ENCODE measurements around the gene KDM8. TPM values are rescaled to one million over a fixed set of nuclear protein-coding genes. Genes with fewer than 3 reads are reported as not detected.

KDM8 gene
- total and polyA plus RNA-seq, 7 donors, result 2.5 to 6.8 (median 5.1) TPM

GRCh38 chr16:27269300-27270150 lies 66.2 kb downstream of the KDM8 start:
- Histone ChIP-seq H3K36me3 (no peaks in the 10 kb centered on the region), H3K9me3 (no peaks in the 10 kb centered on the region), H3K27ac (peak overlapping the region in 3 of 4 donors; percentile 87 to 90 (median 88)), H3K4me3 (peak overlapping the region; percentile 50 to 89 (median 82)), H3K27me3 (no peaks in the 10 kb centered on the region), H3K4me1 (peaks cover 0 to 17% (median 13%) of the 10 kb centered on the region in 4 donors)
- TF ChIP-seq POLR2AphosphoS5 (IDR thresholded peaks at IDR 0.05) (no peak), EP300 (IDR thresholded peaks at IDR 0.05) (no peak), POLR2A (IDR thresholded peaks at IDR 0.05) (no peak), CTCF (IDR thresholded peaks at IDR 0.05) (no peak)
- DNase-seq, result no peak
- WGBS, 2 donors, result 64 to 78% methylated on average over 9 of the region's 9 CpGs
- intact Hi-C loops (cut with DNase I), result loop anchor here (2.0 to 5.0 kb wide), 3 partner anchors 35 to 67 kb away; partner anchors contain the start of gene KDM8

GRCh38 chr16:27270349-27270748 lies 67.0 kb downstream of the KDM8 start:
- Histone ChIP-seq H3K36me3 (no peaks in the 10 kb centered on the region), H3K4me3 (no peak overlapping the region), H3K27me3 (no peaks in the 10 kb centered on the region), H3K4me1 (peaks cover 0 to 17% (median 13%) of the 10 kb centered on the region in 4 donors), H3K9me3 (no peaks in the 10 kb centered on the region), H3K27ac (no peak overlapping the region)
- no peak for DNase-seq
- intact Hi-C loops (cut with DNase I), result no loop called here
- TF ChIP-seq POLR2AphosphoS5 (IDR thresholded peaks at IDR 0.05), result no peak
- no peak for TF ChIP-seq EP300 (IDR thresholded peaks at IDR 0.05)
- TF ChIP-seq CTCF (IDR thresholded peaks at IDR 0.05), result no peak
- no peak for TF ChIP-seq POLR2A (IDR thresholded peaks at IDR 0.05)
- 93 to 94% methylated on average over 4 of the region's 4 CpGs for WGBS, 2 donors

Other genes with a start within 250 kb of the KDM8 start
- gene C16orf82, start 136.6 kb upstream of the KDM8 start, total RNA-seq, result not detected
- gene C16orf82, start 136.6 kb upstream of the KDM8 start, polyA plus RNA-seq, result not detected
- 10 to 100 TPM; 32.5 to 51.0 (median 45.1) TPM for gene NSMCE1, start 65.2 kb downstream of the KDM8 start, total RNA-seq
- gene NSMCE1, start 65.2 kb downstream of the KDM8 start, polyA plus RNA-seq, result 10 to 100 TPM; 54.7 to 65.2 (median 64.2) TPM
- 100 to 1,000 TPM in 2 of 4 donors, 10 to 100 TPM in 2; 54.6 to 177 (median 102) TPM for gene IL4R, start 110.4 kb downstream of the KDM8 start, total RNA-seq
- 100 to 1,000 TPM in 1 of 3 donors, 10 to 100 TPM in 2; 16.9 to 105 (median 19.8) TPM for gene IL4R, start 110.4 kb downstream of the KDM8 start, polyA plus RNA-seq
- gene IL21R, start 198.6 kb downstream of the KDM8 start, total RNA-seq, result under 1 TPM in 2 of 4 donors, not detected in 2; 0.27 to 0.28 TPM
- gene IL21R, start 198.6 kb downstream of the KDM8 start, polyA plus RNA-seq, result 1 to 10 TPM in 1 of 3 donors, under 1 TPM in 2; under 0.01 to 7.9 (median 0.23) TPM

Measured in sigmoid colon (tissue), 7 donors.